NK-92 (cell line): Measurements from ENCODE around the gene CATSPERD.
A peak's percentile ranks its signal among the peaks of the same experiment; 100 is the strongest.
"Not testable (repeated sequence)": the region's sequence is repeated elsewhere in the genome, so short reads cannot be mapped to it uniquely, and the experiment has no call there.

ENCODE experiments used
- DNase-seq: peaks from one replicate; lab custom pipeline; 2025; ENCODE audit not compliant: unreplicated experiment; lab: John Stamatoyannopoulos, UW

The CATSPERD gene

DNA sequence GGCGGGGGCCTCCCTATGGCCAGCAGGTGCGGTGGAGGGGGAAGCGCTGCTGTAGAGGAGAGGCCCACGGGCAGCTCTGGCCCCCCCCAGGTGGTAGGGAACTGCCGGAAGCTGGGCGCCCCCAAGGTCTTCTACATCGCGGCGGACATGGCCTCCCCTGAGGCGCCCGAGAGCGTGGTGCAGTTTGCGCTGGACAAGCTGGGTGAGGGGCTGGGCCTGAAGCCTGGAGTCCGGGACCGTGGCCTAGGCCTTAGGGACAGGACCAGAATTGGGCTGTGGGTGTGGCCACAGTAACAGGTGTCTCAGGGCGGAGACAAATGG lies 34.2 kb upstream of the CATSPERD start:
- no peak for DNase-seq

DNA sequence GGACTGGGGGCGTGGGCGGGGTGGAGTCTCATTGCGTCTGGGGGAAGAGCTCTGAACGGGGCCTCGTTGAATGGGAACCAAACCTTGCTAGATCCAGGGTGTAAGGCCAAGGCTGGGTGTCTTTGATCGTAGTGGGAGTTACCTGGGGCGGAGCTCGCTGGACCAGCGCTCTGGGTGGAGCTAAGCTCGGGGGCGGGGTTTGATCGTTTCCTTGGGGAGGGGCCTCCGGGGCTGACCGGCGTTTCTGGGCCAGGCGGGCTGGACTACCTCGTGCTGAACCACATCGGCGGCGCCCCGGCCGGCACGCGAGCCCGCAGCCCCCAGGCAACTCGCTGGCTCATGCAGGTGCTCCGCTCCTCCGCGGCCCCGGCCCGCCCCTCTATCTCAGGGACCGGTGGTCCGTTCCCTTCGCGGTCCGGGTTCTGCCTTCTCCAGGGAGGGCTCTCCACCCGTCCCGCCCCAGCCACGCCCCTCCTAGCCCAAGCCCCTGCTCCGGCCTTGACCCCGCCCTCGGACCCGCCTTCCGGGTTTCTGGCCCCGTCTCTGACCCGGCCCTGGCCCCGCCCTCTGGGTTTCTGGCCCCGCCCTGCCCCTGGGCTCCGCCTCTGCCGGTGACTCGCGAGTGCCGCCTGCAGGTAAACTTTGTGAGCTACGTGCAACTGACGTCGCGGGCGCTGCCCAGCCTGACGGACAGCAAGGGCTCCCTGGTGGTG lies 33.6 kb upstream of the CATSPERD start:
- peak; percentile 48 for DNase-seq

DNA sequence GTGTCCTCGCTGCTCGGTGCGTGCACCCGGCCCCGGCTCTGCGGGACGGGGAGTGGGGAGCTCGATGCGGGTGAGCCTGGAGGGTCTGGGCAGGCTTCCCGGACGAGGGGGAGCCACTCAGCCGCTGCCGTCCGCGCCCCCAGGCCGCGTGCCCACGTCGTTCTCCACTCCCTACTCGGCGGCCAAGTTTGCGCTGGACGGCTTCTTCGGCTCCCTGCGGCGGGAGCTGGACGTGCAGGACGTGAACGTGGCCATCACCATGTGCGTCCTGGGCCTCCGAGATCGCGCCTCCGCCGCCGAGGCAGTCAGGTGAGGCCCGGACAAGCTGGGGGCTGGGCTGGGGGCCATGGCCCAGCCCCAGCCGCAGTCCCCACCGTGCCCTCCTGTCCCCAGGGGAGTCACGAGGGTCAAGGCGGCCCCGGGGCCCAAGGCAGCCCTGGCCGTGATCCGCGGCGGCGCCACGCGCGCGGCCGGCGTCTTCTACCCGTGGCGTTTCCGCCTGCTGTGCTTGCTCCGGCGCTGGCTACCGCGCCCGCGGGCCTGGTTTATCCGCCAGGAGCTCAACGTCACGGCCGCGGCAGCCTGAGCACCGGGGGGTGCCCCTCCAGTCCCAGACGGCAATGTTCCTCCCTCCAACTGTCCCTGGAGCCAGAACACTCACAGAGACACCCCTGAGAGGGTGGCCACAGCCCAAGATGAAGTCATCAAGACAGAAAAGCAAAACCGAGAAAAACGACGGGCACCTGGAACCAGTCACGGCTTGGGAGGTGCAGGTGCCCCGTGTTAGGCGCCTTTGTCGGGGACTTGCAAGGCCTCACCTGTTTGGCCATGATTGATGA lies 32.9 kb upstream of the CATSPERD start:
- DNase-seq = no peak

DNA sequence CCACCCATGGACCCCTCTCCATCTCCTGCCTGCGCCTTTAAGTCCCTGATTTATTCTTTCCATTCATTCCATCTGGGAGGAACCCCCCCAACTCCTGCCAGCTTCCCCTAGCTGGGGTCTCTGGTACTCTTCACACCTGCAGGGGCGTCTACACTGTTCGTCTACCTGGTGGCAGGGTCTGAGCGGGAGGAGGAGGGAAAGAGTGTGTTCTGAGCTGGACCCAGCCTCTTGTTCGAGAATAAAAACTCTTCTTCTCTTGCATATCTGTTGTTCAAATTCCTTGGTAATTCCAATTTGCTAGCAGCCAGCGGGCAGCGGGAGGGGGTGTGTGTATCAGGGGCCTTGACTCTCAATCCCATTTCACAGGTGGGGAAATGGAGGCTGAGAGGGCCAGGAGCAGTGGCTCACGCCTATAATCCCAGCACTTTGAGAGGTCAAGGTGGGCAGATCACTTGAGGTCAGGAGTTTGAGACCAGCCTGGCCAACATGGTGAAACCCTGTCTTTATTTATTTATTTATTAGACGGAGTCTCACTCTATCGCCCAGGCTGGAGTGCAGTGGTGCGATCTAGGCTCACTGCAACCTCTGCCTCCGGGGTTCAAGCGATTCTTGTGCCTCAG lies 32.1 kb upstream of the CATSPERD start:
- DNase-seq = not testable (repeated sequence)

DNA sequence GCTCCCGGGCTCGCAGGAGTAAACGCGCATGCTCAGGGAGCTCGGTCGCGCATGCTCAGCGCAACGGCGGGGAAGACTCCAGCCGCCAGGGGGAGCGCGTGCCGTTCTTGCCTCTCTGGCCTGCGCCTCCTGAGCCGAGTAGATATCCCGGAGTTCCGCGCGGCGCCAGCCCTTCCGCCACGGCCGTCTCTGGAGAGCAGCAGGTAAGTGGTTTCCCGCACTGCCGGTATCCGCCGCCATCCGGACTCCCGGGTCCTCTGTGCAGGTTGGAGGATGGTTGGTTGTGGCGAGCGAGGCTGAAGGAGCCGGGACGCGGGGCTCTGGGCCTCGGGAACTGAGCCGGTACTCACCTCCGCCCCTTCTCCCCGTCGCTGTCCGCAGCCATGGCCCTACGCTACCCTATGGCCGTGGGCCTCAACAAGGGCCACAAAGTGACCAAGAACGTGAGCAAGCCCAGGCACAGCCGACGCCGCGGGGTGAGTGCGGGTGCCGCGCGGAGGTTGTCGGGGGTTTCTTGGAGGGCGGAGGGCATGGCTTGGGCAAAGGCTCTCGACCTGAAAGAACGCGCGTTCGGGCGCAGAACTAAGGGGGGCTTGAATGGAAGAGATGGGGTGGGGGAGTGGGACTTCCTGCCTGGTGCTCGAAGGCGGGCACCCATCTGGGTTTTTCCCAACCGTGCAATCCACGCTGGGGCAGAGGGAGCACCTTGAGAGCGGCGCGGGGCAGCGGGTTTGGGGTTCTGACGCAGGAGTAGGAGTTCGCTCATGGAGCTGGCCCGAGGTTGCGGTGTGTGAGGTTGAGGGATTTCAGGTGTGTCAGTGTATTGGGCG lies 30.1 kb upstream of the CATSPERD start, which contains the start of gene RPL36:
TSS of gene RPL36 (plus strand) at position 171 of the 830 bp plus-strand sequence. CDS start at position 384, 213 bp downstream.
- peak; percentile 94 for DNase-seq

GRCh38 chr19:5690955-5691821 lies 29.2 kb upstream of the CATSPERD start:
- DNase-seq = no peak

- DNase-seq = no peak
Observed at GRCh38 chr19:5691822-5692722, 28.4 kb upstream of the CATSPERD start.

DNA sequence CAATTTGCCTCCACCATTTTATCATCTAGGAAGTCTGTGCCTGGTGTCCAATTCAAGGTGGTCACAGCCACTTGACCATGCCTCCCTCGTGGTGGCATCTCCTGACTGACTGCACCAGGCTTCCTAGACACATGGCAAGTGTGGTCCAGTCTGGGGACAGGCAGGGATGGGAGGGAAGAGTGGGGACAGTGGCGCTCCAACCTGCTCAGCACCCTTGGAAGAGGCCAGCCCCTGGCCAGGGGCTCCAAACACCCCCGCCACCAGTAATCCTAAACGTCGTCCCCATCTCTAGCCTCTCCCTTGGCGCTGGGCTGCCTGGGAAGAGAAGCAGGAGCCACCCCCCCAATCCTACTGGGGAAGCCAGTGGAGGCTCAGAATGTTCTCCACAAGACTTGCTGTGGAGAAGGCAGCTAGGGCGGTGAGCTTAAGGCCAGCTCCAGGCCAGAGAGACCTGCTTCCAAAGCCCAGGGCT lies 27.7 kb upstream of the CATSPERD start:
- DNase-seq = no peak

GRCh38 chr19:5693195-5694166 lies 27.0 kb upstream of the CATSPERD start:
- DNase-seq = no peak

DNA sequence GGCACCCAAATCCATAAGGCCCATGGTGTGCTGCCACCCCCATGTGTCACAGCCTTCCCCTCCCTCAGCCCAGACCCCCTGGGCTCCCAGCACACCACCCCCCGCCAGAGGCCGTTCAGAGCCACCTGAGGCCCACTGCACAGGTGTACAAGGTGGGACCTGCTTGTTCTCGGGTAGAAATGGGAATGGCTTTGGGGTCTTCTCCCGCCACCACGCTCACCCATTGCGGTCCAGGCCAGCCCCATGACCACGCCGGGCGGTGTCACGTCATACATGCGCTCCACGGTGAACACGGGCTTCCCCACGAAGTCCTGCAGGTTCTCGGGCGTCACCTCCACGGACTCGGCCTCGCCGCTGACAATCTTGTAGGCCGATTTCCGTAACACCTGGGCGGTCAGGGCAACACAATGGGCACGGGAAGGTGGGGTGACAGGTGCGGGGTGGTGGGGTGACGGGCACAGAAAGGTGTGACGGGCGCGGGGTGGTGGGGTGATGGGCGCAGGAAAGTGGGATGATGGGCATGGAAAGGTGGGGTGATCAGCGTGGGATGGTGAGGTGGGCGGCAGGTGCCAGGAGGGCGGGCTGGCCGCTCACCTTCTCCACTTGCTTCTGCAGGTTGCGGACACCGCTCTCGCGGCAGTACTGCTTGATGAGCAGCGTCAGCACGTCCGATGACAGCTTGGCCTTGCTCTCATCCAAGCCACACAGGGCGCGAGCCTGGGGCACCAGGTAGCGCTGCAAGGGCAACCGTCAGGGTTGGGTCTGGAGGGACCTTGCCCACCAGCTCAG lies 26.1 kb upstream of the CATSPERD start:
- DNase-seq = no peak

DNA sequence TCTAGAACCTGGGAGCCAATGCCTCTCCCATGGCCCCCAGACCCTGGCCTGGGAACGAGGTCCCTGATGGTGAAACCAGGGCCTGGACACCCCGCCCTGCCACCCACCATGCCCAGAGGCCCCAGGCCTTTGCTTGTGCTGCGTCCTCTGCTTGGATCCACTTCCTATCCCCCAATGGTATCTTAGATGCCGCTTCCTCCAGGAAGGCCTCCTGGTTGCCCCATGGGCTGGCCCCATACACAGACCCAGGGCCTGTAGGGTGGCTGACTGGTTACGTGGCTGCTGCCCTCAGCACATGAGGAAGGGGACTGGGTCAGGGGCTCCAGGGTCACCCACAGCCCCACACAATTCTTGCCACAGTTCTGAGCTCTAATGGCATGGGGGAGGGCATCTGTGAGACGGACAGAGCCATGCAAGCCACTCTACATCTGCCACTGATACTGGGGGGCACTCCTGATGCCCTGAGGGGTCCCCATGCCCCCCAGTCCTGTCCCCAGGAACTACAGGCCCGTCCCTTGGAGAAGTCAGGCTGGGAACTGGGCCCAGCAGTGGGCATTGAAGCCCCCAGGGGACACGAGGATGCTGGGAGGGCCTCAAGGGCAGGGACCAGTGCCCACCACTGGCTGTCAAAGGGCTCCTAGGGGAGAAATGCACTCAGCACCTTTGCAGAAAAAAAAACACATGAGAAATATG lies 25.3 kb upstream of the CATSPERD start:
- no peak for DNase-seq

GRCh38 chr19:5695649-5696195 lies 24.7 kb upstream of the CATSPERD start:
- DNase-seq = no peak

- DNase-seq = no peak
Observed at GRCh38 chr19:5696196-5697021, 24.0 kb upstream of the CATSPERD start.

GRCh38 chr19:5697022-5697889 lies 23.2 kb upstream of the CATSPERD start:
- no peak for DNase-seq
